ENCODE measurements around the gene CHST11. TPM values are rescaled to one million over a fixed set of nuclear protein-coding genes. Genes with fewer than 3 reads are reported as not detected.

Gene CHST11
- total and polyA plus RNA-seq, 7 experiments from 2014 or later = 23.4 to 74.3 (median 32.0) TPM

DNA sequence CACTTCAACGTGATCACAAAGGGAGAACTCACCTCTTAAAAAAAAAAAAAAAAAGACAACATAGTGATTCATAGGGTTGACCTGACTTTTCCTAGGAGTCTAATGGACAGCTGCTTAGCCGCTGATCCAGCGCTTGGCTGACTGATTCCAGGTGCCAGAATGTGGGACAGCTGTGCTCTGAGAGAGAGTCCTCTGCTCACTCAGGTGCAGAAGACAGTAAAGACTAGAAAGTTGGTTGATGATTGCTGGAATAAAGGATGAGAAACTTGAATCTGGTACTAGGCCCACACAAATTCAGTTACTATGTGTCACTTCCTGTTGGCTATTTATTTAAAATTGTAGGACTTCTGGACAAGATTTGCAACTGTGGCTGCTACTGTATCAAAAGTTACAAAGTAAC is 229.4 kb downstream of the CHST11 start:
- ATAC-seq (no peak), DNase-seq (no peak)
- ChIA-PET POLR2A (no interaction called here), CTCF (no interaction called here)
- Mint-ChIP-seq H3K4me3 (peak overlapping the region in 1 of 10 donors; percentile 27), H3K27me3 (no peaks in the 10 kb centered on the region), H3K4me1 (peaks cover 31 to 90% (median 62%) of the 10 kb centered on the region in 7 donors), H3K27ac (peak overlapping the region in 1 of 9 donors; percentile 96), H3K9me3 (peaks cover 0 to 5% (median 0%) of the 10 kb centered on the region in 11 donors), H3K36me3 (peaks cover 0 to 35% (median 0%) of the 10 kb centered on the region in 5 donors)
- Histone ChIP-seq H3K4me3 (ENCODE audit: low read length) (no peak overlapping the region), H3K4me1 (ENCODE audit: control insufficient read depth in 2 of 2, insufficient read depth in 2 of 2, low read length in 2 of 2) (peaks cover 31 to 69% of the 10 kb centered on the region in 2 donors), H3K27ac (ENCODE audit: low read depth, low read length) (no peak overlapping the region), H3K27me3 (ENCODE audit: control insufficient read depth in 2 of 2, insufficient read depth in 2 of 2, low read length in 2 of 2) (no peaks in the 10 kb centered on the region), H3K36me3 (ENCODE audit: control insufficient read depth in 2 of 3, insufficient read depth in 3 of 3, low read length in 3 of 3) (no peaks in the 10 kb centered on the region), H3K9me3 (ENCODE audit: control insufficient read depth in 2 of 3, low read length in 3 of 3) (no peaks in the 10 kb centered on the region)
- intact Hi-C loops (cut with micrococcal nuclease) = loop anchor here (2.0 kb wide), 1 partner anchor 15 kb away; no protein-coding TSS in a partner anchor

DNA sequence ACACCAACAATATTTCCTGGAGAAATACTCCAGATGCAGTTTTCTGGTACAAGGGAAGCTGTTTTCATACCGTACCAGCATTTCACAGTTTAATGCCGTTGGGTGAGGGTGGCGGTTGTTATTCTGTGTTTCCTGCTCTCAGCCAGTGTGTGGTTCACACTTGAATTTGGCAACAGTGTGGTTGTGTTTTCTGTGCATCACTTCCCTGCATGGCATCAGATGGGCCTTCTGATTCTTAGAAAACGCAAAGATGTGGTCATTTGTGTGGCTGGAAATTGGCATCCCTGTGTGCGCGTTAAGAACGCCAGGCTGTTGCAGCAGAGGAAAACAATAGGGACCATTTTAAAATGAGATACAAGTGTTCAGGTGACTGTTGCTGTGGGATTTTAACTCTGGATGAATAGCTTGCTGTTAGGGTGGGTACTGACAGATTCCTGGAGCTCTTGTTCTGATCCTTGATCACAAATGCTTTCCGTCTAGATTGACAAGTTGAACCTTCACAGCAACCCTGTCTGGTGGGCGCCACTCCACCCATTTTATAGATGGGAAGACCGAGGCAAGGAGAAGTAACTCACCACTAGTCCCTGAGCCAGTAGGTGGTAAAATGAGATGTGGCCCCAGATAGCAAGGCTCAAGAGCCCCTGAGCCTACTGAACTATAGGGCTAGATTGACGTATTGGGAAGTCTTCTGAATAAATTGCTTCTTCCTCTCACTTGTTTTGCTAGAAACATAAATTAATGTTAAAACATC is 231.2 kb downstream of the CHST11 start:
- peaks cover 16 to 55% of the 10 kb centered on the region in 2 donors for H3K4me1 ChIP-seq (ENCODE audit: control insufficient read depth in 2 of 2, insufficient read depth in 2 of 2, low read length in 2 of 2)

DNA sequence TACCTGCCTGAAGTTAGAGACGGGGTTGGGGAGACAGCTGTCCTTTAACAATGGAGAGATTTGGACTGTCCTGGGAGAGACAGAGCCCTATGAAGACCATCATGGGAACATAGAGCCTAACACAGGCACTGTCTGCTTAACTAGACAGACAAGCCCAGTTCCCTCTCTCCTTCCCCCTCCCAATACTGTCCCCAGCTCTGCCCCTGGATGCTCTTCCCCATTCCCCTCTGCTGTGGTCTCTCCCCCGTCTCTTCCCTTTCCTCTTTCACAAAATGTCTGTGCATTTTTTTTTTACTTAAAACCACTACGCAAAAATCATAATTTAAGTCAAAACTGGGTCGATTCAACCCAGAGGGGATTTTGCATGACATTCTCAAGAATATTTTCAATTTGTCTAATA is 232.9 kb downstream of the CHST11 start:
- Mint-ChIP-seq H3K4me1 (peaks cover 22 to 87% (median 55%) of the 10 kb centered on the region in 7 donors), H3K27me3 (no peaks in the 10 kb centered on the region), H3K9me3 (peaks cover 0 to 4% (median 0%) of the 10 kb centered on the region in 11 donors), H3K36me3 (peaks cover 0 to 50% (median 8%) of the 10 kb centered on the region in 5 donors), H3K4me3 (no peak overlapping the region), H3K27ac (peak overlapping the region in 1 of 9 donors; percentile 50)
- CTCF ChIA-PET = interaction anchor here (1.2 kb wide), 1 partner anchor 308 kb away, joined by 3 read pairs; no protein-coding TSS in a partner anchor
- POLR2A ChIA-PET = no interaction called here
- no peak overlapping the region for H3K27ac ChIP-seq (ENCODE audit: low read depth, low read length)
- DNase-seq = no peak
- intact Hi-C loops (cut with micrococcal nuclease) = no loop called here
- peaks cover 22 to 59% of the 10 kb centered on the region in 2 donors for H3K4me1 ChIP-seq (ENCODE audit: control insufficient read depth in 2 of 2, insufficient read depth in 2 of 2, low read length in 2 of 2)
- H3K36me3 ChIP-seq (ENCODE audit: control insufficient read depth in 2 of 3, insufficient read depth in 3 of 3, low read length in 3 of 3) = no peaks in the 10 kb centered on the region
- H3K4me3 ChIP-seq (ENCODE audit: low read length) = no peak overlapping the region
- no peaks in the 10 kb centered on the region for H3K9me3 ChIP-seq (ENCODE audit: control insufficient read depth in 2 of 3, low read length in 3 of 3)
- ATAC-seq = no peak
- H3K27me3 ChIP-seq (ENCODE audit: control insufficient read depth in 2 of 2, insufficient read depth in 2 of 2, low read length in 2 of 2) = no peaks in the 10 kb centered on the region

More for the DNA sequence above, 231.2 kb downstream of the CHST11 start:
- intact Hi-C loops (cut with micrococcal nuclease) = loop anchor here (1.0 to 2.0 kb wide), 2 partner anchors 7 to 17 kb away; no protein-coding TSS in a partner anchor
- H3K4me3 ChIP-seq (ENCODE audit: low read length) = no peak overlapping the region
- Mint-ChIP-seq H3K36me3 (peaks cover 0 to 44% (median 6%) of the 10 kb centered on the region in 5 donors), H3K9me3 (peaks cover 0 to 7% (median 0%) of the 10 kb centered on the region in 11 donors), H3K4me3 (peak overlapping the region in 3 of 10 donors; percentile 16 to 79 (median 28)), H3K27ac (peak overlapping the region in 4 of 9 donors; percentile 36 to 96 (median 50)), H3K27me3 (no peaks in the 10 kb centered on the region), H3K4me1 (peaks cover 18 to 87% (median 51%) of the 10 kb centered on the region in 7 donors)
- ChIA-PET CTCF (interaction anchor here (1.3 kb wide), 1 partner anchor 16 kb away, joined by 3 read pairs; no protein-coding TSS in a partner anchor), POLR2A (no interaction called here)
- no peaks in the 10 kb centered on the region for H3K36me3 ChIP-seq (ENCODE audit: control insufficient read depth in 2 of 3, insufficient read depth in 3 of 3, low read length in 3 of 3)
- no peaks in the 10 kb centered on the region for H3K27me3 ChIP-seq (ENCODE audit: control insufficient read depth in 2 of 2, insufficient read depth in 2 of 2, low read length in 2 of 2)
- H3K9me3 ChIP-seq (ENCODE audit: control insufficient read depth in 2 of 3, low read length in 3 of 3) = no peaks in the 10 kb centered on the region
- DNase-seq = peak in 2 of 9 donors; percentile 16 to 44
- H3K27ac ChIP-seq (ENCODE audit: low read depth, low read length) = no peak overlapping the region
- ATAC-seq = peak; percentile 73

DNA sequence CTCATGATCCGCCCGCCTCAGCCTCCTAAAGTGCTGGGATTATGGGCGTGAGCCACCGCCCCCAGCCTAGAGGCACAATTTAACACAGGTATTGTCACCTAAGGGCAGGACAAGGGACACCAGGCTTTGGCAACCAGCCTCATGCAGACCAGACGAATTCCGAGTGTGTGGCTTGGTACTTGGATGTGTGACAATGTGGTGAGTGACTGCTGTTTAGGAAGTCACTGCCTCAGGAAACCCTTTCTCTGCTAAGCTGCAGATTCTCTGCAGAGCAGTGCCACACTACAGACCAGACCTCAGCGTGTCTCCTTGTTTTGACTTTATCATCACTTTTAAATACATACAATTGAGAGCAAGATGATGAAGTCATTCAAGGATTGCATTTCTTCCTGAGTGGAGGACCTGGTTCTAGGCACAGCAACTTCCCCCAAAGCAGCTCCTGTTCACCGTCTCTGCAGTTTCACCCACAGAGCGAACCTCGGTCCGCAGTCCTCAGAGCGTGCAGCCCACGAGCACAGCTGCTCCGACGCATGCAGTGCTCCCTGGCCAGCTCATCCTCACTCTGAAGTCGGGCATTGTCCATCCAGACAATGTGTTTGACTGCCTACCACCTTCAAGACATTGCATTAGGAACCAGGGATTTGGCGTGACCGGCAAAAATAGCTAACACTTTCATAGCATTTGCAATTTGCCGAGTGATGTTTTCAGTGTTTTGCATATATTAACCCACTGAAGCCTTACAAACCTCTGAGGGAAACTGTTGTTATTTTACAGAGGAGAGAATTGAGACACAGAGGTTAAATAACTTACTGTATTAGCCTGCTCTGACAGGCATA is 235.2 kb downstream of the CHST11 start:
- Mint-ChIP-seq H3K4me1 (peaks cover 33 to 86% (median 62%) of the 10 kb centered on the region in 7 donors), H3K9me3 (peaks cover 0 to 4% (median 0%) of the 10 kb centered on the region in 11 donors), H3K4me3 (peak overlapping the region in 2 of 10 donors; percentile 14 to 29), H3K27me3 (no peaks in the 10 kb centered on the region), H3K36me3 (peaks cover 0 to 47% (median 8%) of the 10 kb centered on the region in 5 donors), H3K27ac (peak overlapping the region in 1 of 9 donors; percentile 52)
- CTCF ChIA-PET = no interaction called here
- POLR2A ChIA-PET = interaction anchor here (0.6 to 1.6 kb wide), 3 partner anchors 7 to 275 kb away, joined by 3 to 4 read pairs (median 4); no protein-coding TSS in a partner anchor
- intact Hi-C loops (cut with micrococcal nuclease) = no loop called here
- no peaks in the 10 kb centered on the region for H3K9me3 ChIP-seq (ENCODE audit: control insufficient read depth in 2 of 3, low read length in 3 of 3)
- peaks cover 36 to 54% of the 10 kb centered on the region in 2 donors for H3K4me1 ChIP-seq (ENCODE audit: control insufficient read depth in 2 of 2, insufficient read depth in 2 of 2, low read length in 2 of 2)
- DNase-seq = no peak
- H3K27me3 ChIP-seq (ENCODE audit: control insufficient read depth in 2 of 2, insufficient read depth in 2 of 2, low read length in 2 of 2) = no peaks in the 10 kb centered on the region
- no peak overlapping the region for H3K27ac ChIP-seq (ENCODE audit: low read depth, low read length)
- H3K4me3 ChIP-seq (ENCODE audit: low read length) = no peak overlapping the region
- H3K36me3 ChIP-seq (ENCODE audit: control insufficient read depth in 2 of 3, insufficient read depth in 3 of 3, low read length in 3 of 3) = no peaks in the 10 kb centered on the region
- no peak for ATAC-seq

DNA sequence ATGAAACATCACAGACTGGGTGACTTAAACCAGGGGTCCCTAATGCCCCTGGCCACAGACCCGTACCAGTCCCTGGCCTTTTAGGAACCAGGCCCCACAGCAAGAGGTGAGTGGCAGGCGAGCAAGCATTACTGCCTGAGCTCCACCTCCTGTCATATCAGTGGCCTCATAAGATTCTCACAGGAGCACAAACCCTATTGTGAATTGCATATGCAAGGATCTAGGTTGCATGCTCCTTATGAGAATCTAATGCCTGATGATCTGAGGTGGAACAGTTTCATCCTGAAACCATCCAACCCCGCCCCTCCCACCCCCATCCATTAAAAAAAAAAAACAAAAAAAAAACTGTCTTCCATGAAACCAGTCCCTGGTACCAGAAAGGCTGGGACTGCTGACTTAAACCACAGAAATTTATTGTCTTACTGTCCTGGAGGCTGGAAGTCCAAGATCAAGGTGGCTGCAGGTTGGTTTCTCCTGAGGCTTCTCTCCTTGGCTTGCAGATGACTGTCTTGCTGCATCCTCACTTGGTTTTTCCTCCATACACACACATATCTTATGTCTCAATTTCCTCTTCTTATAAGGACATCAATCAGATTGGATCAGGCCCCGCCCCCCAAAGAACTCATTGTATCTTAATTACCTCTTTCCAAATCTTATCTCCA is 235.9 kb downstream of the CHST11 start:
- H3K9me3 ChIP-seq (ENCODE audit: control insufficient read depth in 2 of 3, low read length in 3 of 3) = no peaks in the 10 kb centered on the region
- no peak overlapping the region for H3K4me3 ChIP-seq (ENCODE audit: low read length)
- H3K27me3 ChIP-seq (ENCODE audit: control insufficient read depth in 2 of 2, insufficient read depth in 2 of 2, low read length in 2 of 2) = no peaks in the 10 kb centered on the region
- CTCF ChIA-PET = no interaction called here
- H3K4me1 ChIP-seq (ENCODE audit: control insufficient read depth in 2 of 2, insufficient read depth in 2 of 2, low read length in 2 of 2) = peaks cover 28 to 46% of the 10 kb centered on the region in 2 donors
- Mint-ChIP-seq H3K9me3 (peaks cover 0 to 4% (median 0%) of the 10 kb centered on the region in 11 donors), H3K4me3 (peak overlapping the region in 3 of 10 donors; percentile 11 to 46 (median 26)), H3K27ac (peak overlapping the region in 3 of 9 donors; percentile 14 to 75 (median 42)), H3K27me3 (no peaks in the 10 kb centered on the region), H3K4me1 (peaks cover 32 to 84% (median 56%) of the 10 kb centered on the region in 7 donors), H3K36me3 (peaks cover 0 to 45% (median 13%) of the 10 kb centered on the region in 5 donors)
- no peak overlapping the region for H3K27ac ChIP-seq (ENCODE audit: low read depth, low read length)
- POLR2A ChIA-PET = no interaction called here
- intact Hi-C loops (cut with micrococcal nuclease) = no loop called here
- DNase-seq (no peak), ATAC-seq (no peak)
- no peaks in the 10 kb centered on the region for H3K36me3 ChIP-seq (ENCODE audit: control insufficient read depth in 2 of 3, insufficient read depth in 3 of 3, low read length in 3 of 3)

DNA sequence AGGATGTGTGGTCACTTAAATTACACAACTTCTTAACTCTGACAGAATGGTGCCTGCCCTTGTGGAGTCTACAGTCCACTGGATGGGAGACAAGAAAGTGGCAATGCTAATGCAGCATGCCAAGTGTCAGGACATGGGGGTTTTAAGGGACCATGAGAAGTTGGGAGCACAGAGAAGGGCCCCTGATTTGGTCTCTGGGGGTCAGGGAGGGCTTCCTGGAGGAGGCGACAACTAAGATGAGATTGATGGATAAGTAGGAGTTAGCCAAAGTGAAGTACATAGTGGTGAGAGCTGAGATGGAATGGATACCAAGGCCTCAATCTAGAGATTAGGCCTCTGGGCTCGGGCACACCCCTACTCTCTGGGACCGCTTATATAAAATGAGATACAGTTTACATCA is 236.7 kb downstream of the CHST11 start:
- H3K27ac ChIP-seq (ENCODE audit: low read depth, low read length) = no peak overlapping the region
- DNase-seq (no peak), ATAC-seq (no peak)
- H3K4me3 ChIP-seq (ENCODE audit: low read length) = no peak overlapping the region
- Mint-ChIP-seq H3K4me1 (peaks cover 40 to 84% (median 55%) of the 10 kb centered on the region in 7 donors), H3K27ac (peak overlapping the region in 2 of 9 donors; percentile 43 to 88), H3K27me3 (no peaks in the 10 kb centered on the region), H3K9me3 (peaks cover 0 to 4% (median 0%) of the 10 kb centered on the region in 11 donors), H3K36me3 (peaks cover 0 to 49% (median 13%) of the 10 kb centered on the region in 5 donors), H3K4me3 (peak overlapping the region in 2 of 10 donors; percentile 26 to 46)
- CTCF ChIA-PET = interaction anchor here (0.8 kb wide), 1 partner anchor 70 kb away, joined by 3 read pairs; no protein-coding TSS in a partner anchor
- no peaks in the 10 kb centered on the region for H3K36me3 ChIP-seq (ENCODE audit: control insufficient read depth in 2 of 3, insufficient read depth in 3 of 3, low read length in 3 of 3)
- no peaks in the 10 kb centered on the region for H3K27me3 ChIP-seq (ENCODE audit: control insufficient read depth in 2 of 2, insufficient read depth in 2 of 2, low read length in 2 of 2)
- intact Hi-C loops (cut with micrococcal nuclease) = no loop called here
- POLR2A ChIA-PET = interaction anchor here (1.0 kb wide), 1 partner anchor 75 kb away, joined by 3 read pairs; no protein-coding TSS in a partner anchor
- no peaks in the 10 kb centered on the region for H3K9me3 ChIP-seq (ENCODE audit: control insufficient read depth in 2 of 3, low read length in 3 of 3)
- peaks cover 27 to 41% of the 10 kb centered on the region in 2 donors for H3K4me1 ChIP-seq (ENCODE audit: control insufficient read depth in 2 of 2, insufficient read depth in 2 of 2, low read length in 2 of 2)
